ENCODE measurements around the gene MIPOL1.
A peak's percentile ranks its signal among the peaks of the same experiment; 100 is the strongest.
"Not testable (repeated sequence)": the region's sequence is repeated elsewhere in the genome, so short reads cannot be mapped to it uniquely, and the experiment has no call there.

Gene MIPOL1

DNA sequence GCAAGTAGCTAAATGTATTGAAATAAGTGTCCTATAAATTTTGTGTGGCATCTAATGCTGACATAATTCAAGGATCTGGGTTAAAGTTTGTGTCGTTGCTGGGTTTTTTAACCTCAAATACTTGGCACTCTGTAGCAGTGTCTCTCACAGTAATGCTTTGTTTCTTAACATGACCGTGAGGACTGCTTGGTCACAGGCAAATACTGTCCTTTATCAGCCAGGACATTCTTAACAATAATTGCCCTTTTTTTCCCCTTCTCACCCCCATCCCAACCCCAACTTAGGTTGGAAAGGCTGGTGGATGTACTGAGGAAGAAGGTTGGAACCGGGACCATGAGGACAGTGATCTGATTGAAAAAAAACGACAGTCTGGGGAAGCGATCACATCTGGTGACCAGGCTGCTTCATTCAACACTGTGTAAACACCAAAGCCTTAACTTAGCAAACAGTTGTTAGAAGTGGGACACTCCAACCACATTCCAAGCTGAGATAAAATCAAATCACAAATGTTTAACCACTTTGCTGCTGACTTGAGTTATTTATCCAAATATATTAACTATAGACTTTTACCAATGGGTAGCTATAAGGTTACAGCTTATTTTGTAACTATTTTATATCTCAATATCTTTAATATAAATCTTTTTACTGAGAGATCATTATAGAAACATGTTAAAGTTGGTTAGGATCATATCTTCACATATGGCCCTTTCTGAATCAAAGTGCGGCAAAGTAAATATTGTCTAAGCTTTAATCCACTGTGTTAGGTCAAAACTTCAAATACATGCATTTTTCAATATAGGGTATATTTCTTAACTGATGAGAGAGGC, 349.1 kb downstream of the MIPOL1 start:
- DNase-seq (ENCODE audit: low spot score): peak; percentile 26

DNA sequence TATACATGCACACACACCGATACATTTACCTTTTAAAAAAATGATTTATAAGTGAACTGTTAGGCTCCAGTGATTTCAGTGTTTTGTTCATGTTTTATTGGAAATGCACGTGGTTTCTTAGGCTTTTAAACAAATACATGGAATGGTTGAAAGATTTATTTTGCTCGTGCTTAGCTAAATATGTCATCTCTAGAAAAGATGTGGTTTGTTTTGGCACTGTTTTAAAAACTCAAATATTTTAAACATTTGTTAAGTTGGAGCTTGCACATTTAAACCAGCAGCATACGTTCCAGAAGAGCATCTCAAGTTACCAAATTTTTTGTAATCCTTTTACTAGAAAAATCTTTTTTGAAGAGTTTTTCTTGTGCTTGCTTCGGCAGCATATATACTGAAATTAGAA, 352.8 kb downstream of the MIPOL1 start:
- DNase-seq (ENCODE audit: low spot score): peak; percentile 31

GRCh38 chr14:37551119-37551518, 353.4 kb downstream of the MIPOL1 start:
- DNase-seq (ENCODE audit: low spot score): no peak

GRCh38 chr14:37553935-37554550, 356.3 kb downstream of the MIPOL1 start:
- no peak for DNase-seq (ENCODE audit: low spot score)

- DNase-seq (ENCODE audit: low spot score): not testable (repeated sequence)
Observed at GRCh38 chr14:37555596-37555995, 357.9 kb downstream of the MIPOL1 start.

- no peak for DNase-seq (ENCODE audit: low spot score)
Observed at GRCh38 chr14:37558740-37559139, 361.0 kb downstream of the MIPOL1 start.

DNA sequence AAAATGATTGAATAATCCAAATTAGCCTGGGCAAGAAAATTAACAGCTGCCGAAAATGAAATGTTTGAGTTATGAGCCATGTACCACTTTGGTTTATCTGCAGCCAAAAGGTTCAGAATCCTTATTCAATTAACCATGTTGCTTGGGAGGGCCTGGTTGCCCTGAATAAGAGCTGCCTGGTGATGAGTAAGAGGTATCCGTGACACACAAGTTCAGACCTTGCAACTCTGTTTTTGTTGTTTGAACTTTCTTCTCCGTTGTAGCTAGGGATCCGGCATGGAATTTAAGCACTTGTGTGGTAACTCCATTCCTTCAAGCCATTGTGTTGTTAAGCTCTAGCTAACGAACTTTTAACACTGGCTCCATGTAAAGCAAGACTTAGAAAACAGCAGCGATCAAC, 361.6 kb downstream of the MIPOL1 start:
- no peak for DNase-seq (ENCODE audit: low spot score)

DNA sequence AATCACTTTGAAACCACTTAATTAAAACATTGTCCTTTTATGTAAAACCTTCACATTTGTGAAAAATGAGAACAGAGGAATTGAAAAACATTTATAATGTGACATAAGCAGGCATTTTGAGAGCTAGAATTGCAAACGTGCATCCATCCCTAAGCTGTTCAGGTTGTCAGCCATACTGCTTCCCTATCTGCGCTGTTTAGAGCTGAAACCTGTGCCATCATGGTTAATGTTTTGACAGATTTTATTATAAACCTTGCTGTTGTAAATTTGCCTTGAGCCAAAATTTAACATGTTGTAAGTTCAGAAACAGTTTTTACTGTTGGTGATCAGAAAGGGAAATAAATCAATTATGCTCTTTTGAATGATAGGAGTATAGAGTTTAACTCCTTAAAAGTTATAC, 365.5 kb downstream of the MIPOL1 start:
- DNase-seq (ENCODE audit: low spot score): no peak

- DNase-seq (ENCODE audit: low spot score): no peak
Observed at GRCh38 chr14:37565550-37565949, 367.8 kb downstream of the MIPOL1 start.

GRCh38 chr14:37566811-37567371, 369.2 kb downstream of the MIPOL1 start:
- no peak for DNase-seq (ENCODE audit: low spot score)

GRCh38 chr14:37569729-37570128, 372.0 kb downstream of the MIPOL1 start:
- DNase-seq (ENCODE audit: low spot score): no peak

DNA sequence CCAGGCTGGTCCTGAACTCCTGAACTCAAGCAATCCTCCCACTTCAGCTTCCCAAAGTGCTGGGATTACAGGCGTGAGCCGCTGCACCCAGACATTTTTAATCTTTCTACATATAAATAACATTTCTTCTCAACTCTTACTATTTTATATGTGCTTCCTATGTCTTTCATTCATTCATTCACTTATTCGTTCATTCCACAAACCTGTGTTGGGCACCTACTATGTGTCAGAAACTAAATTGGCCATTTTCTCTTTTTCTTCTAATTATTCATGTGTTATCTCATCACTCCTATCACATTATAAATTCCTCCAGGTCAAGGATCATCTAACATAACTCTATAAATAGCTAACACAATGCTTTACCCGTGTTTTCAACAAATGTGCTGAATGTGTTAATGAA, 373.7 kb downstream of the MIPOL1 start:
- no peak for DNase-seq (ENCODE audit: low spot score)

- DNase-seq (ENCODE audit: low spot score): no peak
Observed at GRCh38 chr14:37573356-37573755, 375.6 kb downstream of the MIPOL1 start.

GRCh38 chr14:37579274-37579673, 381.5 kb downstream of the MIPOL1 start:
- no peak for DNase-seq (ENCODE audit: low spot score)

- DNase-seq (ENCODE audit: low spot score): no peak
Observed at GRCh38 chr14:37580146-37580545, 382.4 kb downstream of the MIPOL1 start.

- DNase-seq (ENCODE audit: low spot score): no peak
Observed at GRCh38 chr14:37583358-37584210, 385.8 kb downstream of the MIPOL1 start.

DNA sequence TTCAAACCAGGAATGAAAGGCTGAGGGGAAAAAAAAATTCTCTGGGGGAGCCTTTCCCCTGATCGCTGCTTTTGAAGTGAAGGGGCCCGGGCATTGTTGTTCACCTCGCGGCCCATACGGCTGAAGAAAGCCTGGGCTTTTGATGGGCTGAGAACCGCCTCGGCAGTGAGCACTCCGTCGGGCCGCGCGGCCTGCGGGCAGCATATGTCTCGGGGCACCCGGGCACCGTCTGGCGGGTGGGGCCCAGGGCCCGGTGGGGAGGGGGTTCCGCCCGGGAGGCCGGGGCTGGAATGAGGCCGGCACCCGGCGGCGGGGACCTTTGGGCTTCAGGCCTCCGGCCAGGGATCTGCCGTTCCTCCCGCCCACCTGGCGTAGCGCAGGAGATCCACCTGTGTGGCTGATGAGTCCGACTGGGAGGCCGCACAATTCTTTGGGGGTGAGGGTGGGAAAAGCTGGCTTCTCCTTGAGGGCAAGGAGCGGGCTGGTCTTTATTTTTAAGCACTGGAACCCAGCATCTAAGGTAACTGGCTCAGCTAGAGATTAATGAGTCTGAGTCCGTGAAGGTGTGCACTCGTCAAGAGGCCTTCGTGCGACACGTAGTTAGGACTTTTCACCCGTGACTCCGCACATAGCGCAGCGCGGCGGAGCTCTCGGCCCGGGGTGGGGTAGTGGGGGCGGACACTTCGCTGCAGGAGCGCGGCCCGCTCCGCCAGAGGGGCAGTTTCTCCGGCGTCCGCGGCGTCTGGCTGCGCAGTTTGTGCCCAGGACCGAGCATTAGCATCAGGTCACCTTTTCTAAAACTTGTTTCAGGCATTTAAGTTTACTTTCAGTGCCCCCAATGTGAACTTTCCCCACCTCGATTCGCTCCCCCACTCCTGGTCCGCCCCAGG, 386.7 kb downstream of the MIPOL1 start:
- no peak for DNase-seq (ENCODE audit: low spot score)

GRCh38 chr14:37585101-37585511, 387.4 kb downstream of the MIPOL1 start:
- no peak for DNase-seq (ENCODE audit: low spot score)

DNA sequence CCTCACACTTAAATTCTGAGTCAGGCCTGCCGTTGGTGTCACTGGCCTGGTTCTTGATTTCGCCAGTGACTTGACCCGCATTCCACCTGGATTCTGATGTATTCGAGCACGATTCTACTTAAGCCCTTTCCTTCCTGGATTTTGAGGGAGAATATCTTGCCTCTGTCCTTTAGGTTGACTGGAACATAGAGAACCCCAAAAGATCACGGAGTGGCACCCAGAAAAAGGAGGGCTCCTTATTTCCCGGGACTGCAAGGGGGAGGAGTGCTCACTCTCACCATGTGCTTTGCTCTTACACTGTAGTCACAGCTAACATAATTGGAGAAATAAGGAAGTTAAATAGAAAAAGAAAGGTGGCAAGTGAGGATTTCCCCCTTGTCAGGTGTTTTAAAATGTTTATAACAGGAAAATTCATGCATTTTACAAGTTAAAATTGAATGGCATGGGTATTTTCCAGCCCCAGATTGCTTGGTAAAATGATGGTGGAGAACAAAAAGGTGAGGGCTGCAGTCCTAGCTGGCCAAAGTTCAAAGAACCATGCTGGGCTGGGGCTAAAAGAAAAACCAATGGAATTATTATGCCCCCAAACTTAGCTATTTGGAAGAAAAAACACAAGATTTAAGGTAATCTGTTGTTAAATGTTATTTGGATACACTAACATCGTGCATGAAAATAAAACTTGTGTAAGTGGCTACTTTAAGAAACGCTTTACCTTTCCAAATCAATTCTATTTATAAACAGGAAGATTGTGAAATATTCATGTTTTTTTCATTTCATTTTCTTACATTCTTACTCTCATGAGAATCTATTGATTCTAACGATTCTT, 388.4 kb downstream of the MIPOL1 start:
- no peak for DNase-seq (ENCODE audit: low spot score)

- DNase-seq (ENCODE audit: low spot score): no peak
Observed at GRCh38 chr14:37586797-37587130, 389.0 kb downstream of the MIPOL1 start.

All from GM03348 (cell line).